ENCODE data around the gene PDCD7. TPM values are rescaled to one million over a fixed set of nuclear protein-coding genes. Genes with fewer than 3 reads are reported as not detected.
"Not testable (repeated sequence)": the region's sequence is repeated elsewhere in the genome, so short reads cannot be mapped to it uniquely, and the experiment has no call there.

The PDCD7 gene
- total RNA-seq, 1 donor from 2014 or later = 12.3 TPM

GRCh38 chr15:65137893-65138292, 4.3 kb upstream of the PDCD7 start:
- not testable (repeated sequence) for H3K27me3 ChIP-seq (ENCODE audit: insufficient read depth, low read length); H3K36me3 Mint-ChIP-seq (ENCODE audit: low read depth, unreplicated experiment); H3K4me2 ChIP-seq (ENCODE audit: low read length); H3K4me3 ChIP-seq (ENCODE audit: insufficient read depth, low read depth, low read length); H3K79me2 ChIP-seq (ENCODE audit: insufficient read depth, low read length); H3K9me3 ChIP-seq (ENCODE audit: insufficient read depth, low read depth, low read length); DNase-seq (ENCODE audit: low read depth); H3K36me3 ChIP-seq (ENCODE audit: insufficient read depth, low read length); H3K4me3 Mint-ChIP-seq (ENCODE audit: unreplicated experiment); H3K27ac Mint-ChIP-seq (ENCODE audit: unreplicated experiment); H3K9ac ChIP-seq (ENCODE audit: low read length); H2AFZ ChIP-seq (ENCODE audit: low read depth, low read length); H4K20me1 ChIP-seq (ENCODE audit: insufficient read depth, low read length); H3K27ac ChIP-seq (ENCODE audit: low read depth, low read length); H3K27me3 Mint-ChIP-seq (ENCODE audit: low read depth, unreplicated experiment); H3K4me1 Mint-ChIP-seq (ENCODE audit: low read depth, unreplicated experiment); H3K4me1 ChIP-seq (ENCODE audit: insufficient read depth, low read length); FAIRE-seq
- H3K9me3 Mint-ChIP-seq (ENCODE audit: unreplicated experiment) = peaks cover 22% of the 10 kb centered on the region

GRCh38 chr15:65137089-65137488, 3.5 kb upstream of the PDCD7 start:
- not testable (repeated sequence) for H3K4me3 ChIP-seq (ENCODE audit: insufficient read depth, low read depth, low read length); H4K20me1 ChIP-seq (ENCODE audit: insufficient read depth, low read length); H3K36me3 ChIP-seq (ENCODE audit: insufficient read depth, low read length); H3K4me2 ChIP-seq (ENCODE audit: low read length); H3K4me1 ChIP-seq (ENCODE audit: insufficient read depth, low read length); H3K27ac ChIP-seq (ENCODE audit: low read depth, low read length); H3K27me3 ChIP-seq (ENCODE audit: insufficient read depth, low read length); H3K27ac Mint-ChIP-seq (ENCODE audit: unreplicated experiment); DNase-seq (ENCODE audit: low read depth); FAIRE-seq; H3K9me3 ChIP-seq (ENCODE audit: insufficient read depth, low read depth, low read length); H3K9ac ChIP-seq (ENCODE audit: low read length); H3K79me2 ChIP-seq (ENCODE audit: insufficient read depth, low read length); H2AFZ ChIP-seq (ENCODE audit: low read depth, low read length); H3K27me3 Mint-ChIP-seq (ENCODE audit: low read depth, unreplicated experiment); H3K4me3 Mint-ChIP-seq (ENCODE audit: unreplicated experiment); H3K36me3 Mint-ChIP-seq (ENCODE audit: low read depth, unreplicated experiment); H3K4me1 Mint-ChIP-seq (ENCODE audit: low read depth, unreplicated experiment)
- H3K9me3 Mint-ChIP-seq (ENCODE audit: unreplicated experiment) = peaks cover 22% of the 10 kb centered on the region

GRCh38 chr15:65134538-65134937, 930 bp upstream of the PDCD7 start:
- FAIRE-seq (no peak), DNase-seq (ENCODE audit: low read depth) (no peak)
- Histone ChIP-seq H2AFZ (ENCODE audit: low read depth, low read length) (no peak overlapping the region), H3K4me1 (ENCODE audit: insufficient read depth, low read length) (no peaks in the 10 kb centered on the region), H3K27me3 (ENCODE audit: insufficient read depth, low read length) (no peaks in the 10 kb centered on the region), H3K4me3 (ENCODE audit: insufficient read depth, low read depth, low read length) (peak overlapping the region; percentile 81), H3K9ac (ENCODE audit: low read length) (no peak overlapping the region), H3K4me2 (ENCODE audit: low read length) (peak overlapping the region; percentile 95), H3K27ac (ENCODE audit: low read depth, low read length) (no peak overlapping the region), H4K20me1 (ENCODE audit: insufficient read depth, low read length) (peaks cover 16% of the 10 kb centered on the region), H3K79me2 (ENCODE audit: insufficient read depth, low read length) (peaks cover 33% of the 10 kb centered on the region), H3K36me3 (ENCODE audit: insufficient read depth, low read length) (peaks cover 2% of the 10 kb centered on the region), H3K9me3 (ENCODE audit: insufficient read depth, low read depth, low read length) (no peaks in the 10 kb centered on the region)
- H3K27ac Mint-ChIP-seq (ENCODE audit: unreplicated experiment) = no peak overlapping the region
- H3K4me1 Mint-ChIP-seq (ENCODE audit: low read depth, unreplicated experiment) = peaks cover 4% of the 10 kb centered on the region
- peaks cover 12% of the 10 kb centered on the region for H3K36me3 Mint-ChIP-seq (ENCODE audit: low read depth, unreplicated experiment)
- peak overlapping the region; percentile 89 for H3K4me3 Mint-ChIP-seq (ENCODE audit: unreplicated experiment)
- H3K9me3 Mint-ChIP-seq (ENCODE audit: unreplicated experiment) = peaks cover 22% of the 10 kb centered on the region
- H3K27me3 Mint-ChIP-seq (ENCODE audit: low read depth, unreplicated experiment) = no peaks in the 10 kb centered on the region
- TF ChIP-seq CTCF (IDR thresholded peaks at IDR 0.05; ENCODE audit: insufficient read depth, low read depth, low read length) (no peak), EZH2 (IDR thresholded peaks at IDR 0.05; ENCODE audit: insufficient read depth, low read length) (no peak)

Measured in astrocyte (in vitro differentiated cells and primary cell).